Mucosa of descending colon (tissue), 3 donors: ENCODE measurements around the gene TMEM178B. TPM values are rescaled to one million over a fixed set of nuclear protein-coding genes. Genes with fewer than 3 reads are reported as not detected.

Experiments
- ATAC-seq: fragments of 200-7000 bp; cut with Tn5 transposase; one replicate; pipeline ENCODE4 v1.9.1; 2020; ENCODE audit warnings: mild to moderate bottlenecking, moderate library complexity
- DNase-seq, 3 donors: peaks; one replicate each; pipeline ENCODE4 v3.0.0-alpha.2; 2020
- H3K36me3 ChIP-seq: fragments of 200-600 bp; one replicate; pipeline ENCODE4 v1.8.0; 2021; ENCODE audit warnings: low read depth, mild to moderate bottlenecking
- H3K4me1 ChIP-seq: fragments of 200-600 bp; one replicate; pipeline ENCODE4 v1.8.0; 2021; ENCODE audit warnings: low read depth, mild to moderate bottlenecking
- H3K4me3 ChIP-seq: fragments of 200-600 bp; one replicate; pipeline ENCODE4 v1.8.0; 2021; ENCODE audit warnings: mild to moderate bottlenecking
- H3K9me3 ChIP-seq: fragments of 200-600 bp; one replicate; pipeline ENCODE4 v1.8.0; 2021; ENCODE audit warnings: mild to moderate bottlenecking
- CTCF ChIP-seq: fragments of 200-600 bp; IDR thresholded peaks from one replicate; pipeline ENCODE4 v1.8.0; 2022; ENCODE audit warnings: antibody characterized with exemption, mild to moderate bottlenecking
- intact Hi-C, 2 donors: fragments of 100-400 bp; cut with DNase I in 1 of 2; cut with micrococcal nuclease in 1 of 2; formaldehyde crosslinking; loops; one replicate each; pipeline versions ENCODE4 v1.11.0 to v1.11.1; 2022; cut with DNase I, micrococcal nuclease
- total RNA-seq, 3 donors: library from RNA; stranded (reverse); fragmentation: NEBNext Ultra II Directional in 2 of 3; extraction: Animal tissue kit (Norgen Biotek cat#: 25700) in 2 of 3; gene quantifications; one replicate each; pipeline versions ENCODE4 v1.2.1 to v1.2.4, GENCODE V29; 2021 to 2023
- donor health status: DM: no; HTN: no; CAD: no; lungs with moderate emphysema.
- donor health status: DM: no; HTN: no; CAD: no.
- donor health status: DM: no; HTN: yes; CAD: no.

Gene TMEM178B
- total RNA-seq, 3 donors from 2014 or later = 0.22 to 2.0 (median 0.32) TPM

DNA sequence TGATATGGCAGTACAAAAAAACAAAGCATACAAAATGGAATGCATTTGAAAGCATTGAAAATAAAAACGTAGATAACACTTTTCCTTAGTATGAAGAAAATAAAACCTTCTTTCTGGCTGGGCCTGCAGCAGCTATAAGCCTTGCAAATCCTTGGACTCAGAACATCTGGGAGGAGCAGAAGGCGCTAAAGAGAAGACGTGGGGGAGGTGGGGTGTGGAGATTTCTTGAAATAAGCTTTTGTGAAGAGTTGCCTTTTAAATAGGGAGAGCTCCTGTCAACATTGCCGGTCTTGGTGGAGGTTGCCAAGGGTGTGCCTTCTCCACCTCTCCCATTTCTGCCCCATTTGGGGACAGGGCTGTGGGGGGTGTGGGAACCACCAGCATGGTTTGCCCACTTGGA is 128.7 kb downstream of the TMEM178B start:
- intact Hi-C loops = no loop called here
- no peaks in the 10 kb centered on the region for H3K36me3 ChIP-seq

GRCh38 chr7:141203177-141203576 is 129.3 kb downstream of the TMEM178B start:
- Histone ChIP-seq H3K4me3 (no peak overlapping the region), H3K36me3 (no peaks in the 10 kb centered on the region), H3K9me3 (no peaks in the 10 kb centered on the region), H3K4me1 (no peaks in the 10 kb centered on the region)
- TF ChIP-seq CTCF = no peak
- ATAC-seq (no peak), DNase-seq (no peak)
- intact Hi-C loops = no loop called here

More for the DNA sequence above, 128.7 kb downstream of the TMEM178B start:
- no peak for DNase-seq
- Histone ChIP-seq H3K4me1 (no peaks in the 10 kb centered on the region), H3K9me3 (no peaks in the 10 kb centered on the region), H3K4me3 (no peak overlapping the region)
- ATAC-seq = no peak
- TF ChIP-seq CTCF = no peak

DNA sequence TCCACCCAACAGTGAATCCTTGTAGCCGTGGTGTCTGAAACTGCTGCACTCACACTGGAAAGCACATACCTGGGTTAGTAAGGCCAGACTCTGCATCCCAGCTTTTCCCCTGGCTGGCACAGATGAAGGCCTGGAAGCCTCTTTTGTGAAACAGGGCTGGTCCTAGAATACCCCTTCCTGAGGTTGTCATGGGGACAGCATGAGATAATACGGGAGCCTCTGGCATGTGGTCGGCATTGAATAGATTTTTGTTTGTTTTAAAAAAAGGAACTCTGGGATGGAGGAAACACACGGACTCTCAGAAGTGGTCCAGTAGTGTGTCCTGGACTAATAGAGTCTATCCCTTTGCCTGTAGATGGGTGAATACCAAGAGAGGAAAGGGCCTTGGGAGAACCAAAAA is 129.7 kb downstream of the TMEM178B start:
- TF ChIP-seq CTCF = no peak
- intact Hi-C loops = no loop called here
- H3K4me3 ChIP-seq = no peak overlapping the region
- ATAC-seq = no peak
- H3K36me3 ChIP-seq = no peaks in the 10 kb centered on the region
- H3K4me1 ChIP-seq = no peaks in the 10 kb centered on the region
- no peak for DNase-seq
- H3K9me3 ChIP-seq = no peaks in the 10 kb centered on the region

GRCh38 chr7:141207661-141208060 is 133.8 kb downstream of the TMEM178B start:
- intact Hi-C loops = no loop called here
- Histone ChIP-seq H3K9me3 (no peaks in the 10 kb centered on the region), H3K4me1 (no peaks in the 10 kb centered on the region), H3K4me3 (no peak overlapping the region), H3K36me3 (no peaks in the 10 kb centered on the region)
- no peak for TF ChIP-seq CTCF
- no peak for ATAC-seq
- DNase-seq = no peak

DNA sequence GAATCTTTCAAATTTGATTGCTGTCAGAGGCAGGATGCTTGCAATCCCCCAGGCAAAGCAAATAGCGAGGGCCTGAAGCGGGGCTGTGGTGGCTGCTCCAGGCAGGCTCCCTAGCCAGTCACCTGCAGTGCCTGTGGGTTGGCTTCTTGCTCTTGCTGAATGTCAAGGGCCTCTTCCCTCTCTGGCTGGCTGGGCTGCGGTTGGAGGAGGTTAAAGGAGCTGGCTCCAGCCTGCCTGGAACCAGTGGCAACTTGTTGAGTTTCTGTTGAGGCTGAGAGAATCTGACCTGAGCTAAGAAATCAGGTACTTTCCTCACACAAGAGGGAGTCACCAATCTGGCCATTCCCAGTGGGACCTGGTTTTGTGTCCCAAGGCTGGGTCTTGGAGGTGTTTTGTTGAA is 134.7 kb downstream of the TMEM178B start:
- no peaks in the 10 kb centered on the region for H3K36me3 ChIP-seq
- H3K4me3 ChIP-seq = no peak overlapping the region
- DNase-seq = no peak
- TF ChIP-seq CTCF = no peak
- H3K9me3 ChIP-seq = no peaks in the 10 kb centered on the region
- H3K4me1 ChIP-seq = no peaks in the 10 kb centered on the region
- no peak for ATAC-seq
- intact Hi-C loops = no loop called here

DNA sequence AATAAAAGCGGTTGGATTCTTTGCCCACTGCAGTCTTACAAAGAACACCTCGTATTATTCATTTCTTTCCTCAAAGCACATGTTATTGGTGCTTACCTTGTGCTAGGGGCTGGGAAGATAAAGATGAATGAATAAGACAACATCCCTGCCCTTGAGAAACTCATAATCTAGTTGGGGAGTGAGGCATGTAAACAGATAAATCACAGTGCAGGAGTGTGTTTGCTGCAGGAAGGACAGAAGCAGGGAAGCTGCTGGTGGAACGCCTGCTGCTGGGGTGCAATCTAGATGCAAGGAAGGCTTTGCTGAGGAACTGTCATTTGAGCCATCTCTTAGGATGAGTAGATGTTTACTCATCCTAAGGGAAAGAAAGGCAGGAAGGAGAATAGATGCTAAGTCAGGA is 135.6 kb downstream of the TMEM178B start:
- ATAC-seq = no peak

More for the DNA sequence above, 135.6 kb downstream of the TMEM178B start:
- H3K4me3 ChIP-seq = no peak overlapping the region
- TF ChIP-seq CTCF = no peak
- DNase-seq = no peak
- H3K36me3 ChIP-seq = no peaks in the 10 kb centered on the region
- no peaks in the 10 kb centered on the region for H3K4me1 ChIP-seq
- intact Hi-C loops = no loop called here
- H3K9me3 ChIP-seq = no peaks in the 10 kb centered on the region
